ENCODE data around the gene ST3GAL3.

GRCh38 chr1:43944860-43945259 lies 237.5 kb downstream of the ST3GAL3 start:
- TF ChIP-seq CTCF (IDR thresholded peaks at IDR 0.05) (no peak), POLR2A (IDR thresholded peaks at IDR 0.05) (no peak)
